ENCODE results near the gene EFNA4.

The EFNA4 gene

GRCh38 chr1:155038602-155039307 lies 24.8 kb upstream of the EFNA4 start:
- no peaks in the 10 kb centered on the region for H3K9me3 ChIP-seq (ENCODE audit: control insufficient read depth, insufficient read depth, low read depth, low read length)
- no peaks in the 10 kb centered on the region for H3K36me3 ChIP-seq (ENCODE audit: control insufficient read depth in 2 of 2, insufficient read depth in 1 of 2, low read length in 2 of 2)
- ChIA-PET CTCF (interaction anchor here (0.6 to 7.4 kb wide), 10 partner anchors 10 to 81 kb away, joined by 3 to 38 read pairs (median 4); partner anchors contain the start of genes ADAM15 and PYGO2), POLR2A (no interaction called here)
- H3K4me3 ChIP-seq (ENCODE audit: low read depth, low read length), result no peak overlapping the region
- H3K27ac ChIP-seq (ENCODE audit: extremely low read depth, low read depth, low read length), result no peak overlapping the region
- no peak for TF ChIP-seq ZNF302 (tag by site-specific recombination; IDR thresholded peaks at IDR 0.05; ENCODE audit: low read depth)
- peak; percentile 55 for TF ChIP-seq WT1 (tag by site-specific recombination; IDR thresholded peaks at IDR 0.05)
- peak; percentile 38; the same call in 1 of the 2 replicates for TF ChIP-seq ZSCAN16 (tag by site-specific recombination; IDR thresholded peaks at IDR 0.05)
- TF ChIP-seq GLIS1 (tag by site-specific recombination; IDR thresholded peaks at IDR 0.05), result peak; percentile 33; the same call in 1 of the 2 replicates
- TF ChIP-seq PRDM1 (tag by site-specific recombination; IDR thresholded peaks at IDR 0.05), result 0 out of 2 replicates have a peak, but pooled peaks have one; percentile 25
- no peak for TF ChIP-seq MZF1 (tag by site-specific recombination; IDR thresholded peaks at IDR 0.05; ENCODE audit: borderline replicate concordance)
- TF ChIP-seq KLF17 (tag by site-specific recombination; IDR thresholded peaks at IDR 0.05), result peak; percentile 71
- 0 out of 2 replicates have a peak, but pooled peaks have one; percentile 30 for TF ChIP-seq PRDM10 (tag by site-specific recombination; IDR thresholded peaks at IDR 0.05)
- no peaks in the 10 kb centered on the region for H3K4me1 ChIP-seq (ENCODE audit: control insufficient read depth, insufficient read depth, low read length)

GRCh38 chr1:155039308-155039669 lies 24.3 kb upstream of the EFNA4 start:
- no peak overlapping the region for H3K4me3 ChIP-seq (ENCODE audit: low read depth, low read length)
- H3K4me1 ChIP-seq (ENCODE audit: control insufficient read depth, insufficient read depth, low read length), result no peaks in the 10 kb centered on the region
- ChIA-PET CTCF (interaction anchor here (0.6 to 7.4 kb wide), 6 partner anchors 9 to 85 kb away, joined by 3 to 38 read pairs (median 4); partner anchors contain the start of genes ADAM15 and PYGO2), POLR2A (no interaction called here)
- H3K36me3 ChIP-seq (ENCODE audit: control insufficient read depth in 2 of 2, insufficient read depth in 1 of 2, low read length in 2 of 2), result no peaks in the 10 kb centered on the region
- H3K9me3 ChIP-seq (ENCODE audit: control insufficient read depth, insufficient read depth, low read depth, low read length), result no peaks in the 10 kb centered on the region
- no peak overlapping the region for H3K27ac ChIP-seq (ENCODE audit: extremely low read depth, low read depth, low read length)
- TF ChIP-seq ZBTB44 (tag by site-specific recombination; IDR thresholded peaks at IDR 0.05), result no peak
- TF ChIP-seq ZNF302 (tag by site-specific recombination; IDR thresholded peaks at IDR 0.05; ENCODE audit: low read depth), result no peak
- TF ChIP-seq ZNF670 (tag by site-specific recombination; IDR thresholded peaks at IDR 0.05; ENCODE audit: low read depth), result no peak
- no peak for TF ChIP-seq ZNF518A (tag by site-specific recombination; conservative IDR thresholded peaks at IDR 0.05; ENCODE audit: low read depth)
- TF ChIP-seq ZFP69B (tag by site-specific recombination; IDR thresholded peaks at IDR 0.05), result no peak
- TF ChIP-seq ZBTB1 (tag by site-specific recombination; IDR thresholded peaks at IDR 0.05), result no peak
- TF ChIP-seq ZNF214 (tag by site-specific recombination; IDR thresholded peaks at IDR 0.05; ENCODE audit: borderline replicate concordance), result no peak
- TF ChIP-seq ZNF266 (tag by site-specific recombination; IDR thresholded peaks at IDR 0.05; ENCODE audit: low read depth), result no peak
- no peak for TF ChIP-seq ZNF521 (tag by site-specific recombination; IDR thresholded peaks at IDR 0.05)
- TF ChIP-seq SP2 (tag by site-specific recombination; IDR thresholded peaks at IDR 0.05), result no peak
- TF ChIP-seq, protein P1, sequence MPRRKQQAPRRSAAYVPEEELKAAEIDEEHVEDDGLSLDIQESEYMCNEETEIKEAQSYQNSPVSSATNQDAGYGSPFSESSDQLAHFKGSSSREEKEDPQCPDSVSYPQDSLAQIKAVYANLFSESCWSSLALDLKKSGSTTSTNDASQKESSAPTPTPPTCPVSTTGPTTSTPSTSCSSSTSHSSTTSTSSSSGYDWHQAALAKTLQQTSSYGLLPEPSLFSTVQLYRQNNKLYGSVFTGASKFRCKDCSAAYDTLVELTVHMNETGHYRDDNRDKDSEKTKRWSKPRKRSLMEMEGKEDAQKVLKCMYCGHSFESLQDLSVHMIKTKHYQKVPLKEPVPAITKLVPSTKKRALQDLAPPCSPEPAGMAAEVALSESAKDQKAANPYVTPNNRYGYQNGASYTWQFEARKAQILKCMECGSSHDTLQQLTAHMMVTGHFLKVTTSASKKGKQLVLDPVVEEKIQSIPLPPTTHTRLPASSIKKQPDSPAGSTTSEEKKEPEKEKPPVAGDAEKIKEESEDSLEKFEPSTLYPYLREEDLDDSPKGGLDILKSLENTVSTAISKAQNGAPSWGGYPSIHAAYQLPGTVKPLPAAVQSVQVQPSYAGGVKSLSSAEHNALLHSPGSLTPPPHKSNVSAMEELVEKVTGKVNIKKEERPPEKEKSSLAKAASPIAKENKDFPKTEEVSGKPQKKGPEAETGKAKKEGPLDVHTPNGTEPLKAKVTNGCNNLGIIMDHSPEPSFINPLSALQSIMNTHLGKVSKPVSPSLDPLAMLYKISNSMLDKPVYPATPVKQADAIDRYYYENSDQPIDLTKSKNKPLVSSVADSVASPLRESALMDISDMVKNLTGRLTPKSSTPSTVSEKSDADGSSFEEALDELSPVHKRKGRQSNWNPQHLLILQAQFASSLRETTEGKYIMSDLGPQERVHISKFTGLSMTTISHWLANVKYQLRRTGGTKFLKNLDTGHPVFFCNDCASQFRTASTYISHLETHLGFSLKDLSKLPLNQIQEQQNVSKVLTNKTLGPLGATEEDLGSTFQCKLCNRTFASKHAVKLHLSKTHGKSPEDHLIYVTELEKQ (tag by site-specific recombination; IDR thresholded peaks at IDR 0.05; ENCODE audit: borderline replicate concordance), result no peak
